B cell (primary cell): ENCODE results near the gene NOXA1. TPM values are rescaled to one million over a fixed set of nuclear protein-coding genes. Genes with fewer than 3 reads are reported as not detected.

Source experiments
- ATAC-seq: fragments of 200-7000 bp; cut with Tn5 transposase; one replicate; pipeline ENCODE4 v1.10.0; 2021; ENCODE audit warnings: low read depth, mild to moderate bottlenecking, moderate number of reproducible peaks, moderate library complexity
- CTCF ChIA-PET: fragments of 350-600 bp; sonication (Branson Sonifier 250); formaldehyde crosslinking; loops from one replicate; lab custom pipeline; 2021; ENCODE audit warnings: antibody characterized with exemption, inconsistent platforms; lab: Charles Lee
- POLR2A ChIA-PET: fragments of 350-600 bp; sonication (Branson Sonifier 250); formaldehyde crosslinking; loops from one replicate; lab custom pipeline; 2021; ENCODE audit warnings: antibody characterized with exemption; lab: Charles Lee
- DNase-seq: peaks from one replicate; pipeline ENCODE4 v3.0.0; 2013
- H2AFZ ChIP-seq: 2 replicates; pipeline ENCODE4 v1.6.1; 2012; ENCODE audit warnings: mild to moderate bottlenecking, low read depth, low read length; ENCODE audit not compliant: insufficient read depth, poor library complexity, severe bottlenecking
- H3K27ac ChIP-seq, 2 donors: 1 replicate in 1 of 2; 2 replicates in 1 of 2; pipeline ENCODE4 v1.5.1; 2012 to 2013; ENCODE audit warnings: low read length in 2 of 2, mild to moderate bottlenecking in 2 of 2, moderate library complexity in 1 of 2
- H3K27me3 ChIP-seq, 4 experiments: fragments of 200-600 bp in 1 of 4; sonication (generic) in 1 of 4; replicated peaks in 1 of 4; 1 replicate in 2 of 4; 2 replicates in 2 of 4; pipeline versions ENCODE4 v1.6.1 to v1.7.0; 2013 to 2016; ENCODE audit warnings: low read length in 3 of 4, mild to moderate bottlenecking in 2 of 4, mixed read lengths in 1 of 4, moderate library complexity in 1 of 4; ENCODE audit not compliant: insufficient read depth in 4 of 4, control insufficient read depth in 3 of 4; ENCODE audit errors: control extremely low read depth in 1 of 4
- H3K36me3 ChIP-seq, 2 experiments: replicated peaks in 1 of 2; 1 replicate in 1 of 2; 2 replicates in 1 of 2; pipeline versions ENCODE4 v1.6.1 to v1.7.1; 2013; ENCODE audit warnings: low read length in 1 of 2; ENCODE audit not compliant: insufficient read depth in 2 of 2, control insufficient read depth in 1 of 2; ENCODE audit errors: control extremely low read depth in 1 of 2, extremely low read depth in 1 of 2
- H3K4me1 ChIP-seq, 2 donors: fragments of 200-600 bp in 1 of 2; sonication (generic) in 1 of 2; 1 replicate in 1 of 2; 2 replicates in 1 of 2; pipeline versions ENCODE4 v1.5.1 to v1.6.1; 2013 to 2017; ENCODE audit warnings: low read length in 2 of 2; ENCODE audit not compliant: control insufficient read depth in 2 of 2, insufficient read depth in 2 of 2
- H3K4me2 ChIP-seq: replicated peaks from 2 replicates; pipeline ENCODE3; 2012; ENCODE audit warnings: mild to moderate bottlenecking, low read depth, low read length; ENCODE audit not compliant: poor library complexity, severe bottlenecking
- H3K4me3 ChIP-seq, 5 experiments: fragments of 200-600 bp in 1 of 5; sonication (generic) in 1 of 5; 1 replicate in 3 of 5; 2 replicates in 2 of 5; pipeline versions ENCODE4 v1.5.1 to v1.7.0; 2011 to 2016; ENCODE audit warnings: low read length in 4 of 5, mild to moderate bottlenecking in 4 of 5, low read depth in 2 of 5, control low read depth in 1 of 5, moderate library complexity in 1 of 5; ENCODE audit not compliant: insufficient read depth in 1 of 5; ENCODE audit errors: control extremely low read depth in 1 of 5, extremely low read depth in 1 of 5
- H3K79me2 ChIP-seq: fragments of 200-600 bp; sonication (generic); one replicate; pipeline ENCODE4 v1.6.0; 2016; ENCODE audit warnings: low read length; ENCODE audit not compliant: control insufficient read depth, insufficient read depth
- H3K9ac ChIP-seq: fragments of 200-600 bp; sonication (generic); 2 replicates; pipeline ENCODE4 v1.6.1; 2017; ENCODE audit warnings: mild to moderate bottlenecking, low read length, moderate library complexity
- H3K9me3 ChIP-seq, 3 donors: one replicate each; pipeline versions ENCODE4 v1.6.1 to v1.7.1; 2013; ENCODE audit warnings: low read length in 2 of 3; ENCODE audit not compliant: control insufficient read depth in 2 of 3, insufficient read depth in 1 of 3; ENCODE audit errors: control extremely low read depth in 1 of 3
- H4K20me1 ChIP-seq: 2 replicates; pipeline ENCODE4 v1.6.0; 2012; ENCODE audit warnings: mild to moderate bottlenecking, low read length; ENCODE audit not compliant: insufficient read depth, control insufficient read depth, poor library complexity, severe bottlenecking
- H3K27ac Mint-ChIP-seq: one replicate; pipeline ENCODE4 v1.8.0; 2021; ENCODE audit warnings: mixed read lengths
- H3K27me3 Mint-ChIP-seq: one replicate; pipeline ENCODE4 v1.8.0; 2021; ENCODE audit warnings: mixed read lengths
- H3K4me1 Mint-ChIP-seq: one replicate; pipeline ENCODE4 v1.8.0; 2021; ENCODE audit warnings: mixed read lengths
- H3K4me3 Mint-ChIP-seq: one replicate; pipeline ENCODE4 v1.8.0; 2021; ENCODE audit warnings: mixed read lengths
- H3K9me3 Mint-ChIP-seq: one replicate; pipeline ENCODE4 v1.8.0; 2022; ENCODE audit warnings: mixed read lengths; ENCODE audit not compliant: insufficient read depth
- EZH2 ChIP-seq: IDR thresholded peaks from 2 replicates; pipeline ENCODE4 v1.6.1; 2012; ENCODE audit warnings: borderline replicate concordance, low read depth, mild to moderate bottlenecking, moderate library complexity, low read length; ENCODE audit not compliant: insufficient read depth, poor library complexity, severe bottlenecking
- WGBS: methylation state at CpG from one replicate; pipeline ENCODE4 v1.1.5; 2013; ENCODE audit warnings: missing lambda C conversion rate; ENCODE audit not compliant: insufficient coverage; 5-methylcytosine and 5-hydroxymethylcytosine counted together
- intact Hi-C: fragments of 100-400 bp; cut with micrococcal nuclease; formaldehyde crosslinking; loops from one replicate; pipeline ENCODE4 v1.10.0; 2022
- polyA plus RNA-seq: library from polyadenylated mRNA; depleted of rRNA; stranded (reverse); fragments of >200 nt; gene quantifications from 2 replicates; pipeline ENCODE4 v1.2.3, GENCODE V29; 2012
- total RNA-seq, 2 donors: library from RNA; stranded (reverse); fragments of 120-200 nt in 1 of 2; gene quantifications; 1 replicate in 1 of 2; 2 replicates in 1 of 2; pipeline versions ENCODE4 v1.2.3 to v1.2.4, GENCODE V29; 2013 to 2022
- TF ChIP-seq, protein P1 (sequence below): fragments of 200-600 bp; IDR thresholded peaks from one replicate; pipeline ENCODE4 v1.8.0; 2022; ENCODE audit warnings: antibody characterized with exemption, mild to moderate bottlenecking

Gene NOXA1
- total and polyA plus RNA-seq, 2 donors (not counting 1 experiment from before 2014, with no cell fraction given): 5.7 to 7.7 TPM

DNA sequence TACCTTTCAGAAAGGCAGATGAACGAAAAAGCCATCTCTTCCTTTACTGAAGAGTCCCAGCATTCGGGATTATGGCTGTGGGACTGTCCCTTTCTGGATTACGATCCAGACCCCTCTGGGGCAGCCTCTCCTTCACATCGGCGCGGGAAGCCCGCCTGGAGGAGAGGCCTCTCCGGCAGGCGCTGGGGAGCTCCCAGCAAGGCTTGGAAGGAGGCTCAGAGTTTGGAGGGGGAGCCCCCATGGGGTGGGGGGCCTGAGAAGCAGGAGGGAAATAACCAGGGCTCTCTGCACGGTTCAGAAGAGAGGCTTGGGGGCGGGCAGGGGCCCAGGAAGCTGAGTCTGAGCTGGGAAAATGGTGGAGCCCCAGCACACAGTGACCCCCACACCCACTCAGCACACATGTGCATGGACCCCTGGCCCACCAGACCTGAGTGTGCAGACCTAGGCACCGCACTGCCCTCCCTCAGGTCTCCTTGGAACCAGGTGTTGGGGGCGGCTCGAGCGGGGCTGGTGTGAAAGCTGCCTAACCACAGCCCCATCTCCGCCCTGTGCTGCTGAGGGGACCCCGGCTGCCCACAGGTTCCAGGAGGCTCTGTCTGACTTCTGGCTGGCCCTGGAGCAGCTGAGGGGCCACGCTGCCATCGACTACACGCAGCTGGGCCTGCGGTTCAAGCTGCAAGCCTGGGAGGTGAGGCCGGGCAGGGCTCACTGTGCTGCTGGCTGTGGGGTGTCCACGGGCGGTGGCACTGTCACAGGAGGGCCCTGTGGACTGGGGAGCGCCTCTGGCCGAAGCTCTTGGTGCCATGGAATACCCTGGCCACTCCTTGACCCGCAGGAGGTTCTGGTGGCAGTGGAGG, 4.5 kb downstream of the NOXA1 start:
- H3K79me2 ChIP-seq: no peaks in the 10 kb centered on the region
- no peak overlapping the region for H3K27ac ChIP-seq
- H3K4me2 ChIP-seq: no peak overlapping the region
- Mint-ChIP-seq H3K4me1 (peaks cover 14% of the 10 kb centered on the region), H3K27ac (no peak overlapping the region), H3K9me3 (no peaks in the 10 kb centered on the region), H3K4me3 (no peak overlapping the region), H3K27me3 (no peaks in the 10 kb centered on the region)
- no peak for DNase-seq
- H3K9me3 ChIP-seq: peaks cover 0 to 13% (median 0%) of the 10 kb centered on the region in 3 donors
- CTCF ChIA-PET: interaction anchor here (1.4 kb wide), 1 partner anchor 14 kb away, joined by 3 read pairs; no protein-coding TSS in a partner anchor
- intact Hi-C loops: no loop called here
- POLR2A ChIA-PET: interaction anchor here (0.6 kb wide), 2 partner anchors 14 to 274 kb away, joined by 3 to 6 read pairs; no protein-coding TSS in a partner anchor
- peaks cover 28 to 33% of the 10 kb centered on the region in 2 donors for H3K4me1 ChIP-seq
- TF ChIP-seq EZH2: no peak
- TF ChIP-seq, protein P1, sequence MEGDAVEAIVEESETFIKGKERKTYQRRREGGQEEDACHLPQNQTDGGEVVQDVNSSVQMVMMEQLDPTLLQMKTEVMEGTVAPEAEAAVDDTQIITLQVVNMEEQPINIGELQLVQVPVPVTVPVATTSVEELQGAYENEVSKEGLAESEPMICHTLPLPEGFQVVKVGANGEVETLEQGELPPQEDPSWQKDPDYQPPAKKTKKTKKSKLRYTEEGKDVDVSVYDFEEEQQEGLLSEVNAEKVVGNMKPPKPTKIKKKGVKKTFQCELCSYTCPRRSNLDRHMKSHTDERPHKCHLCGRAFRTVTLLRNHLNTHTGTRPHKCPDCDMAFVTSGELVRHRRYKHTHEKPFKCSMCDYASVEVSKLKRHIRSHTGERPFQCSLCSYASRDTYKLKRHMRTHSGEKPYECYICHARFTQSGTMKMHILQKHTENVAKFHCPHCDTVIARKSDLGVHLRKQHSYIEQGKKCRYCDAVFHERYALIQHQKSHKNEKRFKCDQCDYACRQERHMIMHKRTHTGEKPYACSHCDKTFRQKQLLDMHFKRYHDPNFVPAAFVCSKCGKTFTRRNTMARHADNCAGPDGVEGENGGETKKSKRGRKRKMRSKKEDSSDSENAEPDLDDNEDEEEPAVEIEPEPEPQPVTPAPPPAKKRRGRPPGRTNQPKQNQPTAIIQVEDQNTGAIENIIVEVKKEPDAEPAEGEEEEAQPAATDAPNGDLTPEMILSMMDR: no peak
- no peak for ATAC-seq
- H3K4me3 ChIP-seq: no peak overlapping the region
- H3K36me3 ChIP-seq: no peaks in the 10 kb centered on the region
- peaks cover 0 to 28% (median 8%) of the 10 kb centered on the region in 4 experiments for H3K27me3 ChIP-seq
- H2AFZ ChIP-seq: no peak overlapping the region
- H3K9ac ChIP-seq: no peak overlapping the region
- WGBS: 86% methylated on average over 23 of the region's 27 CpGs
- H4K20me1 ChIP-seq: no peaks in the 10 kb centered on the region

DNA sequence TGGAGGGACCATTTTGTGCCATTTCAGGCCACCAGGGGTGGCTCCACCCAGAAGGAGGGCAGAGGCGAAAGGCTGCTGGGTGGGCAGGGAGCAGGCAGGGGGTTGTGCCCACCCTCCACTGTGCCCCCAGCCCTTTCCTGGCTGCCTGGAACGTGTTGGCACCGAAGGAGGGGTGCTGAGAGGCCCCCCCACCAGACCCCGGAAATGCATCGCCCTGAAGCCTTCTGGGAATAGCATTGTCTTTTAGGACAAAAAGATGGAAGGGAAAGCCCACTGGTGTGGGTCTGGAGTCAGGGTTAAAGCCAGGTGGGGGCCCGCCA, 5.1 kb downstream of the NOXA1 start:
- Histone ChIP-seq H2AFZ (no peak overlapping the region), H3K27ac (no peak overlapping the region), H3K9me3 (peaks cover 0 to 13% (median 0%) of the 10 kb centered on the region in 3 donors), H3K4me3 (no peak overlapping the region), H3K36me3 (no peaks in the 10 kb centered on the region), H3K27me3 (peaks cover 0 to 28% (median 8%) of the 10 kb centered on the region in 4 experiments), H3K9ac (no peak overlapping the region), H3K4me2 (no peak overlapping the region), H3K4me1 (peaks cover 28 to 33% of the 10 kb centered on the region in 2 donors), H4K20me1 (no peaks in the 10 kb centered on the region), H3K79me2 (no peaks in the 10 kb centered on the region)
- Mint-ChIP-seq H3K9me3 (no peaks in the 10 kb centered on the region), H3K4me1 (peaks cover 14% of the 10 kb centered on the region), H3K4me3 (no peak overlapping the region), H3K27me3 (no peaks in the 10 kb centered on the region), H3K27ac (no peak overlapping the region)
- intact Hi-C loops: no loop called here
- CTCF ChIA-PET: interaction anchor here (1.4 kb wide), 1 partner anchor 14 kb away, joined by 3 read pairs; no protein-coding TSS in a partner anchor
- DNase-seq (no peak), ATAC-seq (no peak)
- POLR2A ChIA-PET: interaction anchor here (0.6 kb wide), 1 partner anchor 275 kb away, joined by 3 read pairs; no protein-coding TSS in a partner anchor
- 63% methylated on average over 2 of the region's 6 CpGs for WGBS
- TF ChIP-seq EZH2: no peak
- TF ChIP-seq, protein P1: no peak
